ENCODE results near the gene NEK1. TPM values are rescaled to one million over a fixed set of nuclear protein-coding genes. Genes with fewer than 3 reads are reported as not detected.

Gene NEK1
- total and polyA plus RNA-seq, 2 of the 13 experiments (the other 11 are each of a cell fraction or from before 2014, with no cell fraction given) = 2.9 to 5.4 TPM

- in situ Hi-C loops (cut with HindIII; ENCODE audit: extremely low pct_ligation_motif_present, low pct_unique_long_range_greater_than_20kb) (no loop called here), intact Hi-C loops (cut with micrococcal nuclease; ENCODE audit: unreplicated experiment) (no loop called here)
- no peak for FAIRE-seq
- Histone ChIP-seq H3K27me3 (ENCODE audit: control insufficient read depth in 1 of 2, insufficient read depth in 2 of 2, low read length in 2 of 2) (no peaks in the 10 kb centered on the region), H3K4me3 (replicated peaks in 1 of 3; ENCODE audit: insufficient read depth in 1 of 3, low read depth in 2 of 3, low read length in 3 of 3) (no peak overlapping the region), H3K9ac (ENCODE audit: insufficient read depth, low read depth, low read length) (no peak overlapping the region), H4K20me1 (ENCODE audit: insufficient read depth, low read length) (no peaks in the 10 kb centered on the region), H3K36me3 (replicated peaks in 1 of 2; ENCODE audit: control insufficient read depth in 1 of 2, insufficient read depth in 2 of 2, low read length in 2 of 2) (peaks cover 0 to 11% of the 10 kb centered on the region in 2 experiments; a peak in 2 of 5 replicates), H3K9me3 (ENCODE audit: low read length) (no peaks in the 10 kb centered on the region), H3K27ac (ENCODE audit: extremely low read length, insufficient read depth, low read length) (no peak overlapping the region), H2AFZ (ENCODE audit: low read length) (no peak overlapping the region), H3K4me1 (ENCODE audit: insufficient read depth, low read length) (no peaks in the 10 kb centered on the region), H3K4me2 (ENCODE audit: low read depth, low read length) (no peak overlapping the region), H3K79me2 (ENCODE audit: insufficient read depth, low read length) (no peaks in the 10 kb centered on the region)
- BruUV-seq (replicated peaks) = no TSS peak
- DNase-seq (ENCODE audit: low spot score) = no peak
- no peak for ATAC-seq
- WGBS (ENCODE audit: low lambda C conversion rate) = 87% methylated on average over 2 of the region's 2 CpGs
- ChIA-PET CTCF (ENCODE audit: low intra/inter-chr PET ratio, low total read pairs) (no interaction called here), POLR2A (no interaction called here)
- TF ChIP-seq BCL3 (CRISPR knock-in tag; IDR thresholded peaks at IDR 0.05) = no peak
- no peak for TF ChIP-seq XBP1 (CRISPR knock-in tag; IDR thresholded peaks at IDR 0.05)
- TF ChIP-seq, protein P1, sequence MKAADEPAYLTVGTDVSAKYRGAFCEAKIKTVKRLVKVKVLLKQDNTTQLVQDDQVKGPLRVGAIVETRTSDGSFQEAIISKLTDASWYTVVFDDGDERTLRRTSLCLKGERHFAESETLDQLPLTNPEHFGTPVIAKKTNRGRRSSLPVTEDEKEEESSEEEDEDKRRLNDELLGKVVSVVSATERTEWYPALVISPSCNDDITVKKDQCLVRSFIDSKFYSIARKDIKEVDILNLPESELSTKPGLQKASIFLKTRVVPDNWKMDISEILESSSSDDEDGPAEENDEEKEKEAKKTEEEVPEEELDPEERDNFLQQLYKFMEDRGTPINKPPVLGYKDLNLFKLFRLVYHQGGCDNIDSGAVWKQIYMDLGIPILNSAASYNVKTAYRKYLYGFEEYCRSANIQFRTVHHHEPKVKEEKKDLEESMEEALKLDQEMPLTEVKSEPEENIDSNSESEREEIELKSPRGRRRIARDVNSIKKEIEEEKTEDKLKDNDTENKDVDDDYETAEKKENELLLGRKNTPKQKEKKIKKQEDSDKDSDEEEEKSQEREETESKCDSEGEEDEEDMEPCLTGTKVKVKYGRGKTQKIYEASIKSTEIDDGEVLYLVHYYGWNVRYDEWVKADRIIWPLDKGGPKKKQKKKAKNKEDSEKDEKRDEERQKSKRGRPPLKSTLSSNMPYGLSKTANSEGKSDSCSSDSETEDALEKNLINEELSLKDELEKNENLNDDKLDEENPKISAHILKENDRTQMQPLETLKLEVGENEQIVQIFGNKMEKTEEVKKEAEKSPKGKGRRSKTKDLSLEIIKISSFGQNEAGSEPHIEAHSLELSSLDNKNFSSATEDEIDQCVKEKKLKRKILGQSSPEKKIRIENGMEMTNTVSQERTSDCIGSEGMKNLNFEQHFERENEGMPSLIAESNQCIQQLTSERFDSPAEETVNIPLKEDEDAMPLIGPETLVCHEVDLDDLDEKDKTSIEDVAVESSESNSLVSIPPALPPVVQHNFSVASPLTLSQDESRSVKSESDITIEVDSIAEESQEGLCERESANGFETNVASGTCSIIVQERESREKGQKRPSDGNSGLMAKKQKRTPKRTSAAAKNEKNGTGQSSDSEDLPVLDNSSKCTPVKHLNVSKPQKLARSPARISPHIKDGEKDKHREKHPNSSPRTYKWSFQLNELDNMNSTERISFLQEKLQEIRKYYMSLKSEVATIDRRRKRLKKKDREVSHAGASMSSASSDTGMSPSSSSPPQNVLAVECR (CRISPR knock-in tag; IDR thresholded peaks at IDR 0.05; ENCODE audit: borderline replicate concordance) = no peak
- TF ChIP-seq YY1 (IDR thresholded peaks at IDR 0.05; ENCODE audit: insufficient read depth, insufficient replicate concordance, low read depth, low read length) = no peak
- TF ChIP-seq ZNF75D (CRISPR knock-in tag; IDR thresholded peaks at IDR 0.05; ENCODE audit: borderline replicate concordance) = no peak
- no peak for TF ChIP-seq DPF2 (CRISPR knock-in tag; IDR thresholded peaks at IDR 0.05; ENCODE audit: borderline replicate concordance, low read depth)
- no peak for TF ChIP-seq ZNF329 (CRISPR knock-in tag; IDR thresholded peaks at IDR 0.05; ENCODE audit: low read depth)
- no peak for TF ChIP-seq FOXK1 (CRISPR knock-in tag; IDR thresholded peaks at IDR 0.05; ENCODE audit: borderline replicate concordance, low read depth)
- no peak for TF ChIP-seq HINFP (CRISPR knock-in tag; IDR thresholded peaks at IDR 0.05; ENCODE audit: low read depth)
- TF ChIP-seq ZNF629 (CRISPR knock-in tag; conservative IDR thresholded peaks at IDR 0.05) = no peak
- TF ChIP-seq KDM5B (CRISPR knock-in tag; IDR thresholded peaks at IDR 0.05; ENCODE audit: borderline replicate concordance) = no peak
- TF ChIP-seq THYN1 (CRISPR knock-in tag; IDR thresholded peaks at IDR 0.05; ENCODE audit: borderline replicate concordance, low read depth) = no peak
- no peak for TF ChIP-seq ZBTB49 (CRISPR knock-in tag; IDR thresholded peaks at IDR 0.05; ENCODE audit: borderline replicate concordance)
- no peak for TF ChIP-seq ZNF33A (CRISPR knock-in tag; IDR thresholded peaks at IDR 0.05; ENCODE audit: borderline replicate concordance)
Measured at GRCh38 chr4:169582203-169582602, 30.2 kb downstream of the NEK1 start.

All from HepG2 (cell line).